Activated T-helper 17 cell treated with anti-CD3 and anti-CD28 coated beads, Interleukin-2, amount 50 U/mL, for 72 hours (primary cell): Measurements from ENCODE around the gene TCHP. TPM values are rescaled to one million over a fixed set of nuclear protein-coding genes. Genes with fewer than 3 reads are reported as not detected.
"Not testable (repeated sequence)": the region's sequence is repeated elsewhere in the genome, so short reads cannot be mapped to it uniquely, and the experiment has no call there.

Experiments used
- ATAC-seq: fragments of 150-1000 bp; cut with Tn5 transposase; replicated peaks from 2 replicates; pipeline ENCODE4 v1.10.0; 2021; ENCODE audit warnings: mild to moderate bottlenecking, moderate library complexity
- H3K27ac Mint-ChIP-seq: one replicate; pipeline ENCODE4 v1.8.0; 2022; ENCODE audit warnings: mixed read lengths
- H3K27me3 Mint-ChIP-seq: one replicate; pipeline ENCODE4 v1.8.0; 2022; ENCODE audit warnings: mixed read lengths
- H3K36me3 Mint-ChIP-seq: one replicate; pipeline ENCODE4 v1.8.0; 2022; ENCODE audit warnings: low read depth, mild to moderate bottlenecking, mixed read lengths
- H3K4me1 Mint-ChIP-seq: one replicate; pipeline ENCODE4 v1.8.0; 2022; ENCODE audit warnings: mixed read lengths
- H3K4me3 Mint-ChIP-seq: one replicate; pipeline ENCODE4 v1.8.0; 2022; ENCODE audit warnings: mild to moderate bottlenecking, mixed read lengths
- H3K9me3 Mint-ChIP-seq: one replicate; pipeline ENCODE4 v1.8.0; 2022; ENCODE audit warnings: mixed read lengths
- total RNA-seq, 2 donors: library from RNA; stranded (reverse); gene quantifications; one replicate each; pipeline ENCODE4 v1.2.3, GENCODE V29; 2022

Gene TCHP
- 10 to 100 TPM in 1 of 2 donors, 1 to 10 TPM in 1; 9.8 to 20.2 TPM for total RNA-seq

GRCh38 chr12:109899783-109900751 lies at the start of gene TCHP:
TCHP (plus strand) TSS chr12:109900274; CDS start chr12:109903027, 2,753 bp downstream.
- ATAC-seq = peak; percentile 92

GRCh38 chr12:109850518-109850917 lies 49.6 kb upstream of the TCHP start:
- not testable (repeated sequence) for H3K4me3 Mint-ChIP-seq, H3K27ac Mint-ChIP-seq, ATAC-seq, H3K27me3 Mint-ChIP-seq, H3K4me1 Mint-ChIP-seq, H3K9me3 Mint-ChIP-seq
- peaks cover 29% of the 10 kb centered on the region for H3K36me3 Mint-ChIP-seq

More at GRCh38 chr12:109899783-109900751, at the start of gene TCHP:
- peak within 1 kb of the TSS; percentile 90 for H3K27ac Mint-ChIP-seq
- H3K4me1 Mint-ChIP-seq = peaks cover 11% of the 10 kb centered on the region
- peaks cover 22% of the 10 kb centered on the region for H3K36me3 Mint-ChIP-seq
- H3K9me3 Mint-ChIP-seq = no peaks in the 10 kb centered on the region
- peak within 1 kb of the TSS; percentile 87 for H3K4me3 Mint-ChIP-seq
- no peaks in the 10 kb centered on the region for H3K27me3 Mint-ChIP-seq

GRCh38 chr12:109855377-109855776 lies 44.7 kb upstream of the TCHP start:
- Mint-ChIP-seq H3K27ac (no peak overlapping the region), H3K36me3 (peaks cover 50% of the 10 kb centered on the region), H3K4me3 (no peak overlapping the region), H3K9me3 (no peaks in the 10 kb centered on the region), H3K27me3 (no peaks in the 10 kb centered on the region), H3K4me1 (no peaks in the 10 kb centered on the region)
- no peak for ATAC-seq

- ATAC-seq = no peak
- Mint-ChIP-seq H3K4me3 (no peak overlapping the region), H3K36me3 (peaks cover 34% of the 10 kb centered on the region), H3K9me3 (no peaks in the 10 kb centered on the region), H3K27ac (peak overlapping the region; percentile 7), H3K27me3 (no peaks in the 10 kb centered on the region), H3K4me1 (no peaks in the 10 kb centered on the region)
Observed at GRCh38 chr12:109857715-109858114, 42.4 kb upstream of the TCHP start.

- Mint-ChIP-seq H3K4me3 (no peak overlapping the region), H3K27me3 (no peaks in the 10 kb centered on the region), H3K9me3 (no peaks in the 10 kb centered on the region), H3K27ac (peak overlapping the region; percentile 7), H3K4me1 (no peaks in the 10 kb centered on the region), H3K36me3 (peaks cover 27% of the 10 kb centered on the region)
- no peak for ATAC-seq
Observed at GRCh38 chr12:109858764-109859163, 41.3 kb upstream of the TCHP start.

- H3K27ac Mint-ChIP-seq = no peak overlapping the region
- H3K27me3 Mint-ChIP-seq = no peaks in the 10 kb centered on the region
- no peaks in the 10 kb centered on the region for H3K4me1 Mint-ChIP-seq
- H3K9me3 Mint-ChIP-seq = no peaks in the 10 kb centered on the region
- no peak for ATAC-seq
- no peak overlapping the region for H3K4me3 Mint-ChIP-seq
- peaks cover 17% of the 10 kb centered on the region for H3K36me3 Mint-ChIP-seq
Observed at GRCh38 chr12:109860977-109861376, 39.1 kb upstream of the TCHP start.

- peak; percentile 24 for ATAC-seq
- H3K27ac Mint-ChIP-seq = no peak overlapping the region
- H3K4me1 Mint-ChIP-seq = no peaks in the 10 kb centered on the region
- no peaks in the 10 kb centered on the region for H3K27me3 Mint-ChIP-seq
- peaks cover 11% of the 10 kb centered on the region for H3K36me3 Mint-ChIP-seq
- no peaks in the 10 kb centered on the region for H3K9me3 Mint-ChIP-seq
- no peak overlapping the region for H3K4me3 Mint-ChIP-seq
Observed at GRCh38 chr12:109861689-109862314, 38.3 kb upstream of the TCHP start.

- not testable (repeated sequence) for H3K4me1 Mint-ChIP-seq, H3K36me3 Mint-ChIP-seq, ATAC-seq, H3K9me3 Mint-ChIP-seq, H3K27me3 Mint-ChIP-seq, H3K4me3 Mint-ChIP-seq, H3K27ac Mint-ChIP-seq
Observed at GRCh38 chr12:109862491-109862890, 37.6 kb upstream of the TCHP start.

- Mint-ChIP-seq H3K4me1 (peaks cover 7% of the 10 kb centered on the region), H3K4me3 (no peak overlapping the region), H3K36me3 (no peaks in the 10 kb centered on the region), H3K27ac (no peak overlapping the region), H3K9me3 (no peaks in the 10 kb centered on the region), H3K27me3 (no peaks in the 10 kb centered on the region)
- ATAC-seq = no peak
Observed at GRCh38 chr12:109863847-109864712, 36.0 kb upstream of the TCHP start.

- H3K4me3 Mint-ChIP-seq = no peak overlapping the region
- peaks cover 7% of the 10 kb centered on the region for H3K4me1 Mint-ChIP-seq
- H3K27me3 Mint-ChIP-seq = no peaks in the 10 kb centered on the region
- no peaks in the 10 kb centered on the region for H3K36me3 Mint-ChIP-seq
- no peak for ATAC-seq
- H3K27ac Mint-ChIP-seq = no peak overlapping the region
- no peaks in the 10 kb centered on the region for H3K9me3 Mint-ChIP-seq
Observed at GRCh38 chr12:109864916-109865315, 35.2 kb upstream of the TCHP start.

- Mint-ChIP-seq H3K27me3 (no peaks in the 10 kb centered on the region), H3K27ac (peak overlapping the region; percentile 12), H3K4me1 (peaks cover 18% of the 10 kb centered on the region), H3K4me3 (no peak overlapping the region), H3K36me3 (peaks cover 19% of the 10 kb centered on the region), H3K9me3 (no peaks in the 10 kb centered on the region)
- ATAC-seq = peak; percentile 92
Observed at GRCh38 chr12:109868182-109869051, 31.7 kb upstream of the TCHP start.

- Mint-ChIP-seq H3K4me3 (no peak overlapping the region), H3K27ac (peak overlapping the region; percentile 31), H3K4me1 (peaks cover 26% of the 10 kb centered on the region), H3K27me3 (no peaks in the 10 kb centered on the region), H3K36me3 (peaks cover 19% of the 10 kb centered on the region), H3K9me3 (no peaks in the 10 kb centered on the region)
- peak; percentile 58 for ATAC-seq
Observed at GRCh38 chr12:109870648-109871047, 29.4 kb upstream of the TCHP start.

- peaks cover 33% of the 10 kb centered on the region for H3K4me1 Mint-ChIP-seq
- H3K4me3 Mint-ChIP-seq = no peak overlapping the region
- peak overlapping the region; percentile 40 for H3K27ac Mint-ChIP-seq
- no peak for ATAC-seq
- H3K27me3 Mint-ChIP-seq = no peaks in the 10 kb centered on the region
- peaks cover 19% of the 10 kb centered on the region for H3K36me3 Mint-ChIP-seq
- H3K9me3 Mint-ChIP-seq = no peaks in the 10 kb centered on the region
Observed at GRCh38 chr12:109871668-109872314, 28.3 kb upstream of the TCHP start.
